HepG2 (cell line): ENCODE measurements around the gene SPEM2. TPM values are rescaled to one million over a fixed set of nuclear protein-coding genes. Genes with fewer than 3 reads are reported as not detected.

Experiments
- DPF2 ChIP-seq: sonication (generic); formaldehyde crosslinking; IDR thresholded peaks from 2 replicates; pipeline ENCODE4 v1.4.0; 2020; ENCODE audit warnings: mild to moderate bottlenecking, low read depth, missing genetic modification reagents, borderline replicate concordance
- FOXA3 ChIP-seq: IDR thresholded peaks from 2 replicates; pipeline ENCODE4 v1.6.1; 2016; ENCODE audit warnings: missing genetic modification reagents, missing compliant biosample characterization
- FOXC1 ChIP-seq: sonication (generic); formaldehyde crosslinking; IDR thresholded peaks from 2 replicates; pipeline ENCODE4 v1.8.0; 2022; ENCODE audit warnings: mild to moderate bottlenecking, missing genetic modification reagents, borderline replicate concordance
- KDM6A ChIP-seq: IDR thresholded peaks from 2 replicates; pipeline ENCODE4 v1.6.1; 2016; ENCODE audit warnings: low read depth
- KLF6 ChIP-seq: IDR thresholded peaks from 2 replicates; pipeline ENCODE4 v1.8.0; 2016; ENCODE audit warnings: missing biosample characterization, missing genetic modification reagents
- MXI1 ChIP-seq: IDR thresholded peaks from 3 replicates; pipeline ENCODE4 v1.6.1; 2012; ENCODE audit warnings: low read depth, low read length, inconsistent platforms, borderline replicate concordance
- NR2F6 ChIP-seq, 2 experiments: IDR thresholded peaks; 2 replicates each; pipeline ENCODE4 v1.6.1; 2016; ENCODE audit warnings: antibody characterized with exemption in 1 of 2, mild to moderate bottlenecking in 1 of 2
- RXRA ChIP-seq: sonication (generic); formaldehyde crosslinking; IDR thresholded peaks from 2 replicates; pipeline ENCODE4 v1.5.1; 2020; ENCODE audit warnings: missing genetic modification reagents
- SIN3A ChIP-seq: IDR thresholded peaks from 2 replicates; pipeline ENCODE4 v1.6.1; 2011; ENCODE audit warnings: low read depth, mild to moderate bottlenecking, control low read depth, low read length, borderline replicate concordance
- SP4 ChIP-seq: sonication (generic); formaldehyde crosslinking; IDR thresholded peaks from 2 replicates; pipeline ENCODE4 v1.8.1; 2023; ENCODE audit warnings: mild to moderate bottlenecking, missing genetic modification reagents
- TEAD3 ChIP-seq: optimal IDR thresholded peaks from 2 replicates; pipeline ENCODE3; 2016; ENCODE audit warnings: borderline replicate concordance
- TMF1 ChIP-seq: sonication (generic); formaldehyde crosslinking; IDR thresholded peaks from 2 replicates; pipeline ENCODE4 v1.8.1; 2022; ENCODE audit warnings: low read depth, missing genetic modification reagents
- ZFX ChIP-seq: sonication (generic); formaldehyde crosslinking; IDR thresholded peaks from 2 replicates; pipeline ENCODE4 v1.4.0; 2020; ENCODE audit warnings: mild to moderate bottlenecking, low read depth, missing genetic modification reagents, moderate library complexity
- ZNF570 ChIP-seq: sonication (generic); formaldehyde crosslinking; IDR thresholded peaks from 2 replicates; pipeline ENCODE4 v1.4.0; 2020; ENCODE audit warnings: mild to moderate bottlenecking, missing genetic modification reagents, borderline replicate concordance
- ZNF737 ChIP-seq: sonication (generic); formaldehyde crosslinking; IDR thresholded peaks from 2 replicates; pipeline ENCODE4 v1.5.0; 2020; ENCODE audit warnings: missing genetic modification reagents, mild to moderate bottlenecking, borderline replicate concordance
- ZNF883 ChIP-seq: sonication (generic); formaldehyde crosslinking; IDR thresholded peaks from 2 replicates; pipeline ENCODE4 v1.5.1; 2020; ENCODE audit warnings: mild to moderate bottlenecking, missing genetic modification reagents; ENCODE audit errors: not compliant biosample characterization
- polyA plus RNA-seq, 8 experiments: library from polyadenylated mRNA; depleted of rRNA in 3 of 8; stranded (reverse) in 7 of 8; unstranded in 1 of 8; fragments of >200 nt; fragmentation: Illumina TruSeq in 4 of 8; extraction: Trizol in 4 of 8; gene quantifications; 2 replicates each; pipeline versions ENCODE4 v1.2.1 to v1.2.3, GENCODE V29; 2011 to 2016; ENCODE audit warnings: low read depth in 4 of 8, missing spikeins in 1 of 8, mixed read lengths in 1 of 8; ENCODE audit not compliant: insufficient read depth in 1 of 8
- total RNA-seq, 5 experiments: library from RNA; depleted of rRNA; stranded (reverse); fragments of >200 nt; fragmentation: Illumina TruSeq; extraction: Trizol; gene quantifications; 2 replicates each; pipeline ENCODE4 v1.2.3, GENCODE V29; 2016; ENCODE audit warnings: low read depth in 1 of 5
- TF ChIP-seq, protein P1 (sequence below): IDR thresholded peaks from 2 replicates; pipeline ENCODE4 v1.6.1; 2018; ENCODE audit warnings: missing genetic modification reagents, mild to moderate bottlenecking, missing compliant biosample characterization
- TF ChIP-seq, protein P2 (sequence below): sonication (generic); formaldehyde crosslinking; IDR thresholded peaks from 2 replicates; pipeline ENCODE4 v1.4.0; 2020; ENCODE audit warnings: missing genetic modification reagents, mild to moderate bottlenecking, borderline replicate concordance
- TF ChIP-seq, protein P3 (sequence below): sonication (generic); formaldehyde crosslinking; IDR thresholded peaks from 2 replicates; pipeline ENCODE4 v1.8.1; 2022; ENCODE audit warnings: low read depth, mild to moderate bottlenecking, missing genetic modification reagents

The SPEM2 gene
- total and polyA plus RNA-seq, 2 of the 13 experiments (the other 11 are each of a cell fraction or from before 2014, with no cell fraction given): not detected

DNA sequence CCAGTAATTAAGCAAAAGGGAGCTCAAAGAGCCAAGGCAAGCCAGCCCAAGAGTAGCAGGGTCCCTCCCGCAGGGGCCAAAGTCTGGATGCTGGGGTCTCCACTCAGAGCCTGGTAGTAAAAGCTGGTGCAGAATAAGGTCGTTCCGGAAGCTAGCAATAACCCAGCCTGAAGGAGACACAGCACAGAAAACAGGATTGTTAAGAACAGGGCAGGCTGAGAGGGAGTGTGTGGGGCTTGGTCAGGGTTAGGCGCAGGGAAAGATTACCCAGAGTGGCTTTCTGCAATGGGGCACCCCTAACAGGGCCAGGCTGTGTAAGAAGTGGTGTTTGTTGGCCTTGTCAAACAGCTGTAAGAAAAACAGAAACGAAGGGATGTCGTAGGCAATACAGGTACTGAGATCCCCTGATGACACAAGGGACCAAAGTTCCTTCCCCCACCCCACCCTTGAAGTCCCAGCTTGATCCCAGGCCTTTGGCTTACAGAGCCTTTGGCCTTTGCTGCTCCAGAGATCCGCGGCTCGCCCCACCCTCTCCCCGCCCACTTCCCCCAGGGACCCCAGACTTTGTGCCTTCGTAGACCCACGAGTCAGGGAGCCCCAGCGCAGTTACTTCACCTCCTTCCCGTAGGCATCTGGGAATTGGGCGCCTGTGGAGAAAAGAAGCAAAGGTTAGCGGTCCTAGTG, 22.2 kb upstream of the SPEM2 start (continued):
- TF ChIP-seq DPF2 (CRISPR knock-in tag): peak; percentile 21; the same call in 1 of the 2 replicates
- TF ChIP-seq RXRA (CRISPR knock-in tag): peak; percentile 49; the same call in 1 of the 2 replicates
- TF ChIP-seq ZNF570 (CRISPR knock-in tag): no peak
- TF ChIP-seq ZNF883 (CRISPR knock-in tag): no peak
- 0 out of 2 replicates have a peak, but pooled peaks have one; percentile 14 for TF ChIP-seq TMF1 (CRISPR knock-in tag)
- TF ChIP-seq KLF6 (CRISPR knock-in tag): no peak
- 0 out of 2 replicates have a peak, but pooled peaks have one; percentile 12 for TF ChIP-seq KDM6A (CRISPR knock-in tag)
- 0 out of 2 replicates have a peak, but pooled peaks have one; percentile 58 for TF ChIP-seq SIN3A
- TF ChIP-seq, protein P1, sequence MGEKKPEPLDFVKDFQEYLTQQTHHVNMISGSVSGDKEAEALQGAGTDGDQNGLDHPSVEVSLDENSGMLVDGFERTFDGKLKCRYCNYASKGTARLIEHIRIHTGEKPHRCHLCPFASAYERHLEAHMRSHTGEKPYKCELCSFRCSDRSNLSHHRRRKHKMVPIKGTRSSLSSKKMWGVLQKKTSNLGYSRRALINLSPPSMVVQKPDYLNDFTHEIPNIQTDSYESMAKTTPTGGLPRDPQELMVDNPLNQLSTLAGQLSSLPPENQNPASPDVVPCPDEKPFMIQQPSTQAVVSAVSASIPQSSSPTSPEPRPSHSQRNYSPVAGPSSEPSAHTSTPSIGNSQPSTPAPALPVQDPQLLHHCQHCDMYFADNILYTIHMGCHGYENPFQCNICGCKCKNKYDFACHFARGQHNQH (CRISPR knock-in tag): peak; percentile 35; the same call in 1 of the 2 replicates
- TF ChIP-seq, protein P2, sequence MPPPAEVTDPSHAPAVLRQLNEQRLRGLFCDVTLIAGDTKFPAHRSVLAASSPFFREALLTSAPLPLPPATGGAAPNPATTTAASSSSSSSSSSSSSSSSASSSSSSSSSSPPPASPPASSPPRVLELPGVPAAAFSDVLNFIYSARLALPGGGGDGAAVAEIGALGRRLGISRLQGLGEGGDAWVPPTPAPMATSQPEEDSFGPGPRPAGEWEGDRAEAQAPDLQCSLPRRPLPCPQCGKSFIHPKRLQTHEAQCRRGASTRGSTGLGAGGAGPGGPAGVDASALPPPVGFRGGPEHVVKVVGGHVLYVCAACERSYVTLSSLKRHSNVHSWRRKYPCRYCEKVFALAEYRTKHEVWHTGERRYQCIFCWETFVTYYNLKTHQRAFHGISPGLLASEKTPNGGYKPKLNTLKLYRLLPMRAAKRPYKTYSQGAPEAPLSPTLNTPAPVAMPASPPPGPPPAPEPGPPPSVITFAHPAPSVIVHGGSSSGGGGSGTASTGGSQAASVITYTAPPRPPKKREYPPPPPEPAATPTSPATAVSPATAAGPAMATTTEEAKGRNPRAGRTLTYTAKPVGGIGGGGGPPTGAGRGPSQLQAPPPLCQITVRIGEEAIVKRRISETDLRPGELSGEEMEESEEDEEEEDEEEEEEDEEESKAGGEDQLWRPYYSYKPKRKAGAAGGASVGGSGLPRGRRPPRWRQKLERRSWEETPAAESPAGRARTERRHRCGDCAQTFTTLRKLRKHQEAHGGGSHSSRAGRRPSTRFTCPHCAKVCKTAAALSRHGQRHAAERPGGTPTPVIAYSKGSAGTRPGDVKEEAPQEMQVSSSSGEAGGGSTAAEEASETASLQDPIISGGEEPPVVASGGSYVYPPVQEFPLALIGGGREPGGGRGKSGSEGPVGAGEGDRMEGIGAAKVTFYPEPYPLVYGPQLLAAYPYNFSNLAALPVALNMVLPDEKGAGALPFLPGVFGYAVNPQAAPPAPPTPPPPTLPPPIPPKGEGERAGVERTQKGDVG (CRISPR knock-in tag): 0 out of 2 replicates have a peak, but pooled peaks have one; percentile 37
- peak; percentile 63; the same call in 1 of the 3 replicates for TF ChIP-seq MXI1
- TF ChIP-seq ZNF737 (CRISPR knock-in tag): 0 out of 2 replicates have a peak, but pooled peaks have one; percentile 29
- no peak; the same call in 1 of the 2 replicates for TF ChIP-seq NR2F6 (IDR thresholded peaks at IDR 0.05)
- TF ChIP-seq NR2F6 (CRISPR knock-in tag; IDR thresholded peaks at IDR 0.05): peak; percentile 42; the same call in 1 of the 2 replicates
- TF ChIP-seq FOXA3: peak; percentile 68; the same call in 1 of the 2 replicates
- TF ChIP-seq, protein P3, sequence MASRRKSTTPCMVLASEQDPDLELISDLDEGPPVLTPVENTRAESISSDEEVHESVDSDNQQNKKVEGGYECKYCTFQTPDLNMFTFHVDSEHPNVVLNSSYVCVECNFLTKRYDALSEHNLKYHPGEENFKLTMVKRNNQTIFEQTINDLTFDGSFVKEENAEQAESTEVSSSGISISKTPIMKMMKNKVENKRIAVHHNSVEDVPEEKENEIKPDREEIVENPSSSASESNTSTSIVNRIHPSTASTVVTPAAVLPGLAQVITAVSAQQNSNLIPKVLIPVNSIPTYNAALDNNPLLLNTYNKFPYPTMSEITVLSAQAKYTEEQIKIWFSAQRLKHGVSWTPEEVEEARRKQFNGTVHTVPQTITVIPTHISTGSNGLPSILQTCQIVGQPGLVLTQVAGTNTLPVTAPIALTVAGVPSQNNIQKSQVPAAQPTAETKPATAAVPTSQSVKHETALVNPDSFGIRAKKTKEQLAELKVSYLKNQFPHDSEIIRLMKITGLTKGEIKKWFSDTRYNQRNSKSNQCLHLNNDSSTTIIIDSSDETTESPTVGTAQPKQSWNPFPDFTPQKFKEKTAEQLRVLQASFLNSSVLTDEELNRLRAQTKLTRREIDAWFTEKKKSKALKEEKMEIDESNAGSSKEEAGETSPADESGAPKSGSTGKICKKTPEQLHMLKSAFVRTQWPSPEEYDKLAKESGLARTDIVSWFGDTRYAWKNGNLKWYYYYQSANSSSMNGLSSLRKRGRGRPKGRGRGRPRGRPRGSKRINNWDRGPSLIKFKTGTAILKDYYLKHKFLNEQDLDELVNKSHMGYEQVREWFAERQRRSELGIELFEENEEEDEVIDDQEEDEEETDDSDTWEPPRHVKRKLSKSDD: no peak
- no peak for TF ChIP-seq FOXC1 (CRISPR knock-in tag)
- peak; percentile 53 for TF ChIP-seq TEAD3 (CRISPR knock-in tag)
- peak; percentile 83 for TF ChIP-seq ZFX (CRISPR knock-in tag)
- TF ChIP-seq SP4: 0 out of 2 replicates have a peak, but pooled peaks have one; percentile 35
